HCEC 1CT (cell line): ENCODE results near the gene MPHOSPH8.
"Not testable (repeated sequence)": the region's sequence is repeated elsewhere in the genome, so short reads cannot be mapped to it uniquely, and the experiment has no call there.

Experiments
- DNase-seq: peaks from one replicate; pipeline ENCODE4 v3.0.0-alpha.2; 2017

The MPHOSPH8 gene

GRCh38 chr13:19695428-19695827 lies 62.0 kb downstream of the MPHOSPH8 start:
- DNase-seq = no peak

GRCh38 chr13:19695829-19696228 lies 62.4 kb downstream of the MPHOSPH8 start:
- no peak for DNase-seq

- DNase-seq = not testable (repeated sequence)
These were observed 67.5 kb downstream of the MPHOSPH8 start for GRCh38 chr13:19700963-19701362.

DNA sequence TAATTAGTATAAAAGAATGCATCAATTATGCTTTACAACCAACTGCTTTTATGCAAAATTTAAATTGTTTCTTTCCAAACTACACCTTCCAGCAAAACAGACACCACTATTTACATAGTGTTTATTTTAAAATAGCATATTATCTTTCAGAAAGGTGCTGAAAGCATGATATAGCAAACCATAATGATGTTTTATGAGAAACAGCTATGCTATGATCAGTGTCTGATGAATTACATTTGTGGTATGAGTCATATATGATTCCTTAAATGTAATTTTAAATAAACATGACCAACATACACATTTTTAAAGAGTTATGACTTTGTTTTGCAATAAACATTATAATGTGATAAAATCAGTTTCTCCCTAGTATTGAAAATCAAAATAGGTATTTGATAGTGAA lies 68.2 kb downstream of the MPHOSPH8 start:
- DNase-seq = peak; percentile 48

DNA sequence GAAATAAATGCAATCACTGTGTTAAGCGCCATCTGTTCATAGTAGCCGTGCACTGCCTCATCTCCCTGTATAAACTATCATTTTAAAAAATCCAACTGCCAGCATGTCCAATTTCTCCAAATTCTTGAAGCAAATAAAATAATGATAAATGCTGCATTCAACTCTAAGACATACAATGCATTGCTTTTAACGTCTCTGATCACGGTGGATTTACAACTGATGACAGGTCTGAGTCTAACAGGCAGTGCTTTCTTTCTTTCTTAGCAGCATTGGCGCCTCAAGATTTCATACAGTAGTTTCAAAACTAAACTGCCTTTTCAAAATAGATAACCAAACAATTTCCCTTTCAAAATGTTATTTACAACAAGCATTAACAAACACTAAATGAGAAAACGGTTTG lies 70.8 kb downstream of the MPHOSPH8 start:
- DNase-seq = not testable (repeated sequence)

- DNase-seq = not testable (repeated sequence)
These were observed 75.6 kb downstream of the MPHOSPH8 start for GRCh38 chr13:19709039-19709438.

- DNase-seq = not testable (repeated sequence)
These were observed 76.3 kb downstream of the MPHOSPH8 start for GRCh38 chr13:19709782-19710181.

DNA sequence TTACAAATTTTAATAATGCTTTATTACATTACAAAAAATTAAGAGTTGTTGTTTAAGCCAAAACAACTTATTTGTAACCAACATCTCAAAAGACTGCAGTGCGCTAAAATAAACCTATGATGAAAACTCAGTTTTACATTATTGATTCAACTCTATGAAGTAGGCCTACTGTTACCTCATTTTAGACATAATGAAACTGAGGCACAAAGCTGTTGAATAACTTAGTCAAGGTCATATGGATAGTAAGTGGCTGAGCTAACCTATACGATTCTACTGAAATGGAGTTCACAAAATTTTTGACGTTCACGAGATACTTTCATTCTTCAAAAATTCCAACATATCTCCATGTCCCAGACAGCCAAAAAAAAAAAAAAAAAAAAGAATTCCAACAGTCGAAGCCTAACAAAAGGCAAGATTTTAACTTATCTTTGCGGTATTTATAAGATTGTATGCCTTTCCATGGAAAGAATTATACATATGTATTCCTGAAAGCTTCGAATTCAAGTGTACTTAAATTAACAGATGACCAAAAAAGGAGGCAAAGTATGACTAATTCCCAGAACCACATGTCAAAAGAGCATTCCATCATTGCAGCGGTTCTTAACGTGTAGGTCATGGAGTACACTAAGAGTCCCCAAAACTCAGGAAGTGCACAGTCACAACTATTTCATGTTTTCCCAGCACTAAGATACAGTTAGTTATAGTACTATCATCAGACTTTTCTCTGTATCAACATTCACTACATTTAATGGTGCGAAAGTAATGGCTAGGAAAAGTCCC lies 79.9 kb downstream of the MPHOSPH8 start:
- DNase-seq = peak; percentile 83

DNA sequence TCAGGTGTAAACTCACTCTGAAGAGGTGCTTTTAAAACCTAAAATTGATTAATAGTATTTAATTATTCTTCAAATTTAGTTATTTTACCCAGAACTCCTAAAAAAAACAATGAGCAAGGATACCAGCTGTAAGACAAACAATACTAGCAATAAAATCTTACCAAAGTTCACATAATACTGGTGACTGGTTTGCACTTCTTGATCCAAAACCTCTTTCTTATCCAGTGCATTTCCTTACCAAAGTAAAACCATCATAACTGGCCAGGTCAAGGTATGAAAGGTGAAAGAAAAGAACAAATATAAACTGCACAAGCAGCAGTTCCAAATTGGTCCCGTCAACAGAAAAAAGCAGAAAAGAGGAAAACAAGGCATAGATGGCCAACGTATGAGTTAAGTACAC lies 86.6 kb downstream of the MPHOSPH8 start:
- DNase-seq = no peak
